GM03348 (cell line): ENCODE measurements around the gene SYT7.
"Not testable (repeated sequence)": the region's sequence is repeated elsewhere in the genome, so short reads cannot be mapped to it uniquely, and the experiment has no call there.

Experiments
- DNase-seq: peaks from one replicate; pipeline ENCODE4 v3.0.0; 2012; ENCODE audit warnings: low spot score

SYT7 gene

GRCh38 chr11:61476371-61476770, 104.5 kb downstream of the SYT7 start:
- DNase-seq, result no peak

DNA sequence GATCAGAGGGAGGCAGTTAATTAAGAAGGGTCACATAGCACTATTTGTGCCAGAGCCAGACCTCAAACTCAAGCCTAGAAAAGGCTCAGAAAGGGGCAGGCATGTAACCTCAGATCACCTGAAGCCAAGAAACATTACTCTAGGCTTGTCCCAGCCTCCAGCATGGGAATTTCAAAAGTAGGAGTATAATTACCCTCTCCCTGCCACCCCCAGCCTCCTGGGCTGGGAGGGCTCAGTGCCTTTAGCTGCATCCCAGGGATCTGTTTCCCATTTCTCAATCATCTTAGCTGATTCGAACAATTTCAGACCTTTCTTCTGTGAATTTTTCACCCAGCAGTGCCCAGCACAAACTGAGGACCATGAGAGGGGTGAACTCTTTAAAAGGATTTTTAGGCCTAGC, 105.4 kb downstream of the SYT7 start:
- DNase-seq, result no peak

DNA sequence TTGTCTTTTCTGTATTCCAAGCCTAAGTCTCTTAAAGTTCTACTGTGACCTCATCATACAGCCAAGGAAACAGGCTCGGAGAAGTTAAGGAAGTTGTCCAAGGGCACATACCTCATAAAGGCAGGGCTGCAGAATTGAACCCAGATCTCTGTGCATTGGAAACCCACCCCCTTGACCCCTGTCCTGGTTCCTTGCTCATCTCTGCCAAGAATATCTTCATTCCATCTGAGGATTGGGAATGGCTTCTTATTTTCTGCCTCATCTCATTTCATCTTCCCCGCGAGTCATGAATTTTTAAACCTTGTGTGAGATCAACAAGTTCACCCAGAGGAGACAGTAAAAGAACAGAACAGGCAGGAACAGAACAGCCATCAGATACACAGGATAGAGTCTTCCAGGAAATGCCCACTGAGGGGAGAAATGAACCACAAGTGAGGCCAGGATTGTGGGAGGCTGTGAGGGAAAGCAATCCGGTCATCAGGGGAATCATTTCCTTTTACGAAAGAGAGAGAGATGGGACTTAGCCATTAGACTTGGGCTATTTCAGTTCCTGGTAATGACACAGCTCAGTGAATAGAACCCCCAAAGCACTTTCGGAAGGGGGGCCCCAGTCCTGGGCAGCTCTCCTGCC, 106.7 kb downstream of the SYT7 start:
- DNase-seq, result no peak

DNA sequence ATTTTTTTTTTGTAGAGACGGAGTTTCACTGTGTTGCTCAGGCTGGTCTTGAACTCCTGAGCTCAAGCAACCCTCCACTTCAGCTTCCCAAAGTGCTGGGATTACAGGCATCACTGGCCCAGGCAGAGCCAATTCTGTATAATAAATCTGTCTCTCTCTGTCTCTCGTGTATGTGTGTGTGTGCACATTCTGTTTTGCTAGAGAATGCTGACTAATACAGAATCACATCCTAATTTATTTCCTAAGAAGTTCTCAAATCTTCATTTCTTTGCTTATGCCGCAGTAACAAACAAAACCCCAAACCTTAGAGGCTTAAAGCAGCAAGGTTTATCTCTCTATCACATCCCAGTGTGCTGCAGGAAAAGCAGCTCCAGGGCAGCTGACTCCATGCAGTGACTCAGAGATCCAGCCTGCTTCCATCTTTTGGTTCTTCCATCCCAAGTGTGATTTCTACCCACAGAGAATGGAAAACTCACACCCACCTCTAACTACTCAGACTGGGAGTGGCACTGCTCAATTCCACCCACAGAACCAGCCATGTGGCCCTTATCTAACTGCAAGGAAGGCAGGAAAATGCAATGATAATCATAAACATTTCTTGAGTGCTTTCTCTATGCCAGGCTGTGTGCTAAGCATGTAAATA, 107.4 kb downstream of the SYT7 start:
- DNase-seq, result no peak

GRCh38 chr11:61472868-61473267, 108.0 kb downstream of the SYT7 start:
- peak; percentile 43 for DNase-seq

GRCh38 chr11:61472282-61472681, 108.6 kb downstream of the SYT7 start:
- DNase-seq, result no peak

DNA sequence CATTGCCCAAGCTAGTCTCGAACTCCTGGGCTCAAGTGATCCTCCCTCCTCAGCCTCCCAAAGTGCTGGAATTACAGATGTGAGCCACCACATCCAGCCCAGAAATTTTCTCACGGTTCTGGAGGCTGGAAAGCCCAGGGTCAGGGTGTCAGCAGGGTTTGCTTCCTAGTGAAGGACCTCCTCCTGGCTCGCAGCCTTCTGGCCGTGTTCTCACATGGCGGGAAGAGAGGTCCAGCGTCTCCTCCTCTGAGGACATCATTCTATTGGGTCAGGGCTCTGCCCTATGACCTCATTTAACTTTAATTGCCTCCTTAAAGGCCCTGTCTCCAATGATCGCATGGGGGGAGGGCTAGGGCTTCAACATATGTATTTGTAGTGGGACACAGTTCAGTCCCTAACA, 112.9 kb downstream of the SYT7 start:
- no peak for DNase-seq

DNA sequence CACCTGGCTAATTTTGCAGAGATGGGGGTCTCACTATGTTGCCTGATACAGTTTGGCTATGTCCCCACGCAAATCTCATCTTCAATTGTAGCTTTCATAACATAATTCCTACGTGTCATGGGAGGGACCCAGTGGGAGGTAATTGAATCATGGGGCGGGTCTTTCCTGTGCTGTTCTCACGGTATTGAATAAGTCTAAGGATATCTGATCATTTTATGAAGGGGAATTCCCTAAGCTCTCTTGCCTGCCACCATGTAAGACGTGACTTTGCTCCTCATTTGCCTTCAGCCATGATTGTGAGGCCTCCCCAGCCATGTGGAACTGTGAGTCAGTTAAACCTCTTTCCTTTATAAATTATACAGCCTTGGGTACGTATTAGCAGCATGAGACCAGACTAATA, 113.3 kb downstream of the SYT7 start:
- not testable (repeated sequence) for DNase-seq
